ENCODE data around the gene LCNL1.

DNA sequence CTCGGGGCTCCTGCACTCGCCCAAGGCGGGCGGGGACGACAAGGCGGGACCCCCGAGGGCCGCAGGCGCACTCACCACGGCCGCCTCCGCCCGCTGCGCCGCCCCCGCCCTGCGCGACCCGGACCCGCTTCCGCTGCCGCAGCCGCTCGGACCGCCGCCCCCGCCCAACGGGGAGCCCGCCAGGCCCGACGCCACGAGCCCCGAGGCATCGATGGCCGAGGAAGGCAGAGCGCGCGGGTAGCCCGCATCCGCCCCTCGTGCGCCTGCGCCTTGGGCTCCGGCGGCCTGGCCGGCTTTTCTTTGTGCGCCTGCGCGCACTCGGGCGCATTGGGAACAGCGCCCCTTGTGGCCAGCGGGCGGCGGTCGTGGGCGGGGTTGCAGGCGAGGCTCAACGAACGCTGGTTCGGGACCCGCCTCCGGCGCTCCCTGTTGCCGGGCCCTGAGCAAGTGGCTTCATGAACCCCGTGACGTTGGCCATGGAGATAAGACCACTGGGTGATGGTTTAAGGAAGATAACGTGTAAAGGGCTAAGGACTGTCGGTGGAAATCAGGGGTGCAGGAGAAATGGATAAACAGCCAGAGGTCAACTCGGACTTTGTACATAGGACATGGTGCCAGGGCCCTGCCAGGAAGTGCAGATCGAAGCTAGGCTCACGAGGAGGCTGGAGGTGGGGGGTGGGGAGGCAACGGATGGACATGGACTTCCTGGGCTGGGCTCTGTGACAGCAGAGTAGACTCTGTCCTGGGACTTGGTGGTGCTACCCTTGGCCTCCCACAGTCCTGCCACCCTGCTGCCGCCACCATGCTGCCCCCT is 38.1 kb upstream of the LCNL1 start, which contains the start of the genes C8G and FBXW5:
- TF ChIP-seq, protein P1, sequence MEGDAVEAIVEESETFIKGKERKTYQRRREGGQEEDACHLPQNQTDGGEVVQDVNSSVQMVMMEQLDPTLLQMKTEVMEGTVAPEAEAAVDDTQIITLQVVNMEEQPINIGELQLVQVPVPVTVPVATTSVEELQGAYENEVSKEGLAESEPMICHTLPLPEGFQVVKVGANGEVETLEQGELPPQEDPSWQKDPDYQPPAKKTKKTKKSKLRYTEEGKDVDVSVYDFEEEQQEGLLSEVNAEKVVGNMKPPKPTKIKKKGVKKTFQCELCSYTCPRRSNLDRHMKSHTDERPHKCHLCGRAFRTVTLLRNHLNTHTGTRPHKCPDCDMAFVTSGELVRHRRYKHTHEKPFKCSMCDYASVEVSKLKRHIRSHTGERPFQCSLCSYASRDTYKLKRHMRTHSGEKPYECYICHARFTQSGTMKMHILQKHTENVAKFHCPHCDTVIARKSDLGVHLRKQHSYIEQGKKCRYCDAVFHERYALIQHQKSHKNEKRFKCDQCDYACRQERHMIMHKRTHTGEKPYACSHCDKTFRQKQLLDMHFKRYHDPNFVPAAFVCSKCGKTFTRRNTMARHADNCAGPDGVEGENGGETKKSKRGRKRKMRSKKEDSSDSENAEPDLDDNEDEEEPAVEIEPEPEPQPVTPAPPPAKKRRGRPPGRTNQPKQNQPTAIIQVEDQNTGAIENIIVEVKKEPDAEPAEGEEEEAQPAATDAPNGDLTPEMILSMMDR (IDR thresholded peaks at IDR 0.05), result peak in 1 of 3 donors; percentile 88
- TF ChIP-seq POLR2A (IDR thresholded peaks at IDR 0.05), result no peak

Data from lower leg skin (tissue), 3 donors.